Measurements from ENCODE around the gene SETD3. TPM values are rescaled to one million over a fixed set of nuclear protein-coding genes. Genes with fewer than 3 reads are reported as not detected.
A peak's percentile ranks its signal among the peaks of the same experiment; 100 is the strongest.

The SETD3 gene
- total RNA-seq, 6 experiments from 2014 or later, result 42.1 to 53.9 (median 47.0) TPM

- H3K4me3 Mint-ChIP-seq, result no peak overlapping the region
- 0 out of 2 replicates have a peak overlapping the region, but pooled peaks have one; percentile 34 for H3K27ac Mint-ChIP-seq
- H3K27me3 Mint-ChIP-seq (ENCODE audit: insufficient read depth), result no peaks in the 10 kb centered on the region; the same call in 1 of the 2 replicates
- DNase-seq, result no peak
- peaks cover 10% of the 10 kb centered on the region for H3K4me1 Mint-ChIP-seq (ENCODE audit: low read depth)
- TF ChIP-seq CTCF (IDR thresholded peaks at IDR 0.05), result no peak
- H3K9me3 Mint-ChIP-seq, result no peaks in the 10 kb centered on the region
- H3K36me3 Mint-ChIP-seq (ENCODE audit: low read depth), result peaks cover 19% of the 10 kb centered on the region
Measured at GRCh38 chr14:99461411-99462085, 19.1 kb downstream of the SETD3 start.

GRCh38 chr14:99460793-99461192 is 19.9 kb downstream of the SETD3 start:
- H3K4me3 Mint-ChIP-seq, result no peak overlapping the region
- H3K27me3 Mint-ChIP-seq (ENCODE audit: insufficient read depth), result no peaks in the 10 kb centered on the region; the same call in 1 of the 2 replicates
- no peaks in the 10 kb centered on the region for H3K9me3 Mint-ChIP-seq
- peaks cover 21% of the 10 kb centered on the region for H3K36me3 Mint-ChIP-seq (ENCODE audit: low read depth)
- no peak for DNase-seq
- H3K4me1 Mint-ChIP-seq (ENCODE audit: low read depth), result peaks cover 10% of the 10 kb centered on the region
- no peak overlapping the region for H3K27ac Mint-ChIP-seq
- no peak for TF ChIP-seq CTCF (IDR thresholded peaks at IDR 0.05)

GRCh38 chr14:99459481-99460100 is 21.1 kb downstream of the SETD3 start:
- H3K27ac Mint-ChIP-seq, result no peak overlapping the region

GRCh38 chr14:99454246-99454645 is 26.4 kb downstream of the SETD3 start:
- H3K27ac Mint-ChIP-seq, result no peak overlapping the region
- peak; percentile 20 for DNase-seq
- no peaks in the 10 kb centered on the region for H3K9me3 Mint-ChIP-seq
- H3K27me3 Mint-ChIP-seq (ENCODE audit: insufficient read depth), result no peaks in the 10 kb centered on the region
- TF ChIP-seq CTCF (IDR thresholded peaks at IDR 0.05), result no peak
- H3K36me3 Mint-ChIP-seq (ENCODE audit: low read depth), result peaks cover 10% of the 10 kb centered on the region
- H3K4me3 Mint-ChIP-seq, result no peak overlapping the region
- H3K4me1 Mint-ChIP-seq (ENCODE audit: low read depth), result peaks cover 13% of the 10 kb centered on the region

More at GRCh38 chr14:99459481-99460100, 21.1 kb downstream of the SETD3 start:
- Mint-ChIP-seq H3K27me3 (ENCODE audit: insufficient read depth) (no peaks in the 10 kb centered on the region; the same call in 1 of the 2 replicates), H3K4me1 (ENCODE audit: low read depth) (peaks cover 16% of the 10 kb centered on the region), H3K36me3 (ENCODE audit: low read depth) (peaks cover 21% of the 10 kb centered on the region), H3K4me3 (no peak overlapping the region), H3K9me3 (no peaks in the 10 kb centered on the region)
- TF ChIP-seq CTCF (IDR thresholded peaks at IDR 0.05), result no peak
- no peak for DNase-seq

- DNase-seq, result no peak
- peaks cover 13% of the 10 kb centered on the region for H3K4me1 Mint-ChIP-seq (ENCODE audit: low read depth)
- no peaks in the 10 kb centered on the region for H3K9me3 Mint-ChIP-seq
- peaks cover 10% of the 10 kb centered on the region for H3K36me3 Mint-ChIP-seq (ENCODE audit: low read depth)
- H3K4me3 Mint-ChIP-seq, result no peak overlapping the region
- TF ChIP-seq CTCF (IDR thresholded peaks at IDR 0.05), result no peak
- H3K27me3 Mint-ChIP-seq (ENCODE audit: insufficient read depth), result no peaks in the 10 kb centered on the region
- no peak overlapping the region for H3K27ac Mint-ChIP-seq
Measured at GRCh38 chr14:99452968-99453367, 27.7 kb downstream of the SETD3 start.

Measured in HFFc6 (cell line).